Neural cell (in vitro differentiated cells): ENCODE data around the gene SCUBE1. TPM values are rescaled to one million over a fixed set of nuclear protein-coding genes. Genes with fewer than 3 reads are reported as not detected.

ENCODE experiments used
- H2AFZ ChIP-seq: fragments of 200-600, 300-800 bp; sonication (generic), shearing (Covaris generic); 2 replicates; pipeline ENCODE4 v1.6.0; 2014; ENCODE audit warnings: low read depth, mild to moderate bottlenecking, antibody characterized with exemption, low read length, moderate library complexity
- H3F3A ChIP-seq: fragments of 200-600 bp; shearing (Covaris generic); 2 replicates; pipeline ENCODE4 v1.6.1; 2016; ENCODE audit warnings: mild to moderate bottlenecking, moderate library complexity, mixed read lengths, antibody characterized with exemption, low read length; ENCODE audit not compliant: insufficient read depth, poor library complexity, severe bottlenecking
- H3K27ac ChIP-seq: fragments of 200-600, 300-800 bp; sonication (generic), shearing (Covaris generic); 2 replicates; pipeline ENCODE4 v1.5.1; 2014; ENCODE audit warnings: mild to moderate bottlenecking, low read length, moderate library complexity
- H3K27me3 ChIP-seq: fragments of 300-800, 200-600 bp; sonication (generic), shearing (Covaris generic); 2 replicates; pipeline ENCODE4 v1.6.0; 2014; ENCODE audit warnings: mild to moderate bottlenecking, low read depth, low read length, moderate library complexity; ENCODE audit not compliant: insufficient read depth
- H3K36me3 ChIP-seq: fragments of 300-800, 200-600 bp; sonication (generic), shearing (Covaris generic); 2 replicates; pipeline ENCODE4 v1.5.1; 2014; ENCODE audit warnings: mild to moderate bottlenecking, antibody characterized with exemption, low read length, moderate library complexity; ENCODE audit not compliant: insufficient read depth
- H3K4me2 ChIP-seq: fragments of 300-800, 200-600 bp; sonication (generic), shearing (Covaris generic); 2 replicates; pipeline ENCODE4 v1.6.0; 2014; ENCODE audit warnings: mild to moderate bottlenecking, low read length
- H3K4me3 ChIP-seq: fragments of 300-800, 200-600 bp; sonication (generic), shearing (Covaris generic); 2 replicates; pipeline ENCODE4 v1.5.1; 2014; ENCODE audit warnings: mild to moderate bottlenecking, low read length, moderate library complexity
- H3K79me2 ChIP-seq: fragments of 200-600 bp; shearing (Covaris generic); replicated peaks from 2 replicates; pipeline ENCODE4 v1.6.0; 2014; ENCODE audit warnings: mild to moderate bottlenecking, low read length, moderate library complexity; ENCODE audit not compliant: insufficient read depth
- H3K9ac ChIP-seq: fragments of 300-800, 200-600 bp; sonication (generic), shearing (Covaris generic); 2 replicates; pipeline ENCODE4 v1.6.1; 2016; ENCODE audit warnings: mild to moderate bottlenecking, low read length, mixed read lengths
- H3K9me2 ChIP-seq: fragments of 200-600 bp; shearing (Covaris generic); 2 replicates; pipeline ENCODE4 v1.6.1; 2016; ENCODE audit warnings: mild to moderate bottlenecking, low read length, mixed read lengths; ENCODE audit not compliant: insufficient read depth
- H3K9me3 ChIP-seq: fragments of 200-600, 300-800 bp; sonication (generic), shearing (Covaris generic); 2 replicates; pipeline ENCODE4 v1.6.1; 2016; ENCODE audit warnings: mild to moderate bottlenecking, mixed run types, low read length, moderate library complexity, mixed read lengths
- H4K20me1 ChIP-seq: fragments of 200-600 bp; shearing (Covaris generic); 2 replicates; pipeline ENCODE4 v1.6.1; 2016; ENCODE audit warnings: mild to moderate bottlenecking, mixed run types; ENCODE audit not compliant: insufficient read depth
- EP300 ChIP-seq: fragments of 450-650 bp; conservative IDR thresholded peaks from 2 replicates; pipeline ENCODE4 v1.6.1; 2014; ENCODE audit warnings: antibody characterized with exemption, mild to moderate bottlenecking, moderate library complexity; ENCODE audit not compliant: poor library complexity, severe bottlenecking
- EZH2 ChIP-seq: fragments of 200-600, 300-800 bp; shearing (Covaris generic), sonication (generic); IDR thresholded peaks from 2 replicates; pipeline ENCODE4 v1.6.1; 2014; ENCODE audit warnings: antibody characterized with exemption, low read length, borderline replicate concordance, mild to moderate bottlenecking; ENCODE audit not compliant: insufficient read depth, poor library complexity, severe bottlenecking
- MXI1 ChIP-seq: fragments of 450-650 bp; conservative IDR thresholded peaks from 2 replicates; pipeline ENCODE4 v1.6.1; 2014; ENCODE audit warnings: antibody characterized with exemption, mild to moderate bottlenecking; ENCODE audit not compliant: poor library complexity, severe bottlenecking
- POLR2AphosphoS5 ChIP-seq: IDR thresholded peaks from 2 replicates; pipeline ENCODE4 v1.6.1; 2012
- RAD21 ChIP-seq: fragments of 450-650 bp; conservative IDR thresholded peaks from 2 replicates; pipeline ENCODE4 v1.6.1; 2014; ENCODE audit warnings: antibody characterized with exemption, mild to moderate bottlenecking, moderate library complexity
- SMC3 ChIP-seq: fragments of 450-650 bp; conservative IDR thresholded peaks from 2 replicates; pipeline ENCODE4 v1.6.1; 2014; ENCODE audit warnings: antibody characterized with exemption, mild to moderate bottlenecking, moderate library complexity; ENCODE audit not compliant: poor library complexity
- TAF1 ChIP-seq: IDR thresholded peaks from 2 replicates; pipeline ENCODE4 v1.6.1; 2012; ENCODE audit warnings: low read depth
- polyA plus RNA-seq: library from polyadenylated mRNA; depleted of rRNA; stranded (reverse); fragments of >200 nt; gene quantifications from 2 replicates; pipeline ENCODE4 v1.2.3, GENCODE V29; 2014
- TF ChIP-seq, protein P1 (sequence below): IDR thresholded peaks from 2 replicates; pipeline ENCODE4 v1.6.1; 2012; ENCODE audit warnings: borderline replicate concordance
- TF ChIP-seq, protein P2 (sequence below): fragments of 450-650 bp; IDR thresholded peaks from 2 replicates; pipeline ENCODE4 v1.5.1; 2014; ENCODE audit warnings: antibody characterized with exemption, mild to moderate bottlenecking, moderate library complexity; ENCODE audit not compliant: poor library complexity, severe bottlenecking

Gene SCUBE1
- polyA plus RNA-seq, 1 donor from 2014 or later = 8.4 TPM

DNA sequence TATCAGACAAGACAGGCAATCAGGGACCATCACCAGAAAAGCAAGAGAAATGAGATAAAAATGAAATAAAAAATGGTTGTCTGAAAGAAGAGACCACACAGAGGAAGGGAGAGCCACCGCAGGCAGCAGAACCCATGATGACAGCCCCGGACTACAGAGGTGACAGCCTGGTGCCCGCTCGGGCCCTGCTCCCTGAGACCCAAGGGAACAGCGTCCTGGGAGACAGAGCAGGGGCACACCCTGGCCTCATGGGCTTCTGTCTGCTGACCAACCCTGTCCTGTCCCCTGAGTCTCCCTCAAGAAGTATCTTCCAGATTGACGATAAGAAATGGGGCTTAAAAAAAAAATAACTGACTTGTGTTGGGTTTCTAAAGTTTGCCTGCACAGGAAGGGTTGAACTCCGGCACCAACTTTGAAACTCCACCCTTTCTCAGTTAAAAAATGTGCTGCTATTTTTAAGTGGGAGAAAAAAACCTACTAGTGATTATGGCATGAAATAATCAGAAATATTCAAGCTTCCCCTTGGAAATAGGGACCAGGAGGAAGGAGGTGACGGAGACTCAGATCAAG lies 86.1 kb downstream of the SCUBE1 start:
- Histone ChIP-seq H3K27ac (no peak overlapping the region), H3K9ac (no peak overlapping the region), H4K20me1 (no peaks in the 10 kb centered on the region), H3K36me3 (no peaks in the 10 kb centered on the region), H3K27me3 (no peaks in the 10 kb centered on the region), H3K79me2 (no peaks in the 10 kb centered on the region), H3F3A (no peaks in the 10 kb centered on the region), H3K4me2 (no peak overlapping the region), H2AFZ (no peak overlapping the region), H3K9me3 (no peaks in the 10 kb centered on the region), H3K4me3 (no peak overlapping the region), H3K9me2 (no peaks in the 10 kb centered on the region)
- TF ChIP-seq EZH2 = no peak
- no peak for TF ChIP-seq MXI1
- TF ChIP-seq, protein P1, sequence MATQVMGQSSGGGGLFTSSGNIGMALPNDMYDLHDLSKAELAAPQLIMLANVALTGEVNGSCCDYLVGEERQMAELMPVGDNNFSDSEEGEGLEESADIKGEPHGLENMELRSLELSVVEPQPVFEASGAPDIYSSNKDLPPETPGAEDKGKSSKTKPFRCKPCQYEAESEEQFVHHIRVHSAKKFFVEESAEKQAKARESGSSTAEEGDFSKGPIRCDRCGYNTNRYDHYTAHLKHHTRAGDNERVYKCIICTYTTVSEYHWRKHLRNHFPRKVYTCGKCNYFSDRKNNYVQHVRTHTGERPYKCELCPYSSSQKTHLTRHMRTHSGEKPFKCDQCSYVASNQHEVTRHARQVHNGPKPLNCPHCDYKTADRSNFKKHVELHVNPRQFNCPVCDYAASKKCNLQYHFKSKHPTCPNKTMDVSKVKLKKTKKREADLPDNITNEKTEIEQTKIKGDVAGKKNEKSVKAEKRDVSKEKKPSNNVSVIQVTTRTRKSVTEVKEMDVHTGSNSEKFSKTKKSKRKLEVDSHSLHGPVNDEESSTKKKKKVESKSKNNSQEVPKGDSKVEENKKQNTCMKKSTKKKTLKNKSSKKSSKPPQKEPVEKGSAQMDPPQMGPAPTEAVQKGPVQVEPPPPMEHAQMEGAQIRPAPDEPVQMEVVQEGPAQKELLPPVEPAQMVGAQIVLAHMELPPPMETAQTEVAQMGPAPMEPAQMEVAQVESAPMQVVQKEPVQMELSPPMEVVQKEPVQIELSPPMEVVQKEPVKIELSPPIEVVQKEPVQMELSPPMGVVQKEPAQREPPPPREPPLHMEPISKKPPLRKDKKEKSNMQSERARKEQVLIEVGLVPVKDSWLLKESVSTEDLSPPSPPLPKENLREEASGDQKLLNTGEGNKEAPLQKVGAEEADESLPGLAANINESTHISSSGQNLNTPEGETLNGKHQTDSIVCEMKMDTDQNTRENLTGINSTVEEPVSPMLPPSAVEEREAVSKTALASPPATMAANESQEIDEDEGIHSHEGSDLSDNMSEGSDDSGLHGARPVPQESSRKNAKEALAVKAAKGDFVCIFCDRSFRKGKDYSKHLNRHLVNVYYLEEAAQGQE = no peak
- no peak for TF ChIP-seq TAF1
- no peak for TF ChIP-seq SMC3
- TF ChIP-seq RAD21 = no peak
- TF ChIP-seq, protein P2, sequence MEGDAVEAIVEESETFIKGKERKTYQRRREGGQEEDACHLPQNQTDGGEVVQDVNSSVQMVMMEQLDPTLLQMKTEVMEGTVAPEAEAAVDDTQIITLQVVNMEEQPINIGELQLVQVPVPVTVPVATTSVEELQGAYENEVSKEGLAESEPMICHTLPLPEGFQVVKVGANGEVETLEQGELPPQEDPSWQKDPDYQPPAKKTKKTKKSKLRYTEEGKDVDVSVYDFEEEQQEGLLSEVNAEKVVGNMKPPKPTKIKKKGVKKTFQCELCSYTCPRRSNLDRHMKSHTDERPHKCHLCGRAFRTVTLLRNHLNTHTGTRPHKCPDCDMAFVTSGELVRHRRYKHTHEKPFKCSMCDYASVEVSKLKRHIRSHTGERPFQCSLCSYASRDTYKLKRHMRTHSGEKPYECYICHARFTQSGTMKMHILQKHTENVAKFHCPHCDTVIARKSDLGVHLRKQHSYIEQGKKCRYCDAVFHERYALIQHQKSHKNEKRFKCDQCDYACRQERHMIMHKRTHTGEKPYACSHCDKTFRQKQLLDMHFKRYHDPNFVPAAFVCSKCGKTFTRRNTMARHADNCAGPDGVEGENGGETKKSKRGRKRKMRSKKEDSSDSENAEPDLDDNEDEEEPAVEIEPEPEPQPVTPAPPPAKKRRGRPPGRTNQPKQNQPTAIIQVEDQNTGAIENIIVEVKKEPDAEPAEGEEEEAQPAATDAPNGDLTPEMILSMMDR = no peak
- no peak for TF ChIP-seq EP300
- TF ChIP-seq POLR2AphosphoS5 = no peak

DNA sequence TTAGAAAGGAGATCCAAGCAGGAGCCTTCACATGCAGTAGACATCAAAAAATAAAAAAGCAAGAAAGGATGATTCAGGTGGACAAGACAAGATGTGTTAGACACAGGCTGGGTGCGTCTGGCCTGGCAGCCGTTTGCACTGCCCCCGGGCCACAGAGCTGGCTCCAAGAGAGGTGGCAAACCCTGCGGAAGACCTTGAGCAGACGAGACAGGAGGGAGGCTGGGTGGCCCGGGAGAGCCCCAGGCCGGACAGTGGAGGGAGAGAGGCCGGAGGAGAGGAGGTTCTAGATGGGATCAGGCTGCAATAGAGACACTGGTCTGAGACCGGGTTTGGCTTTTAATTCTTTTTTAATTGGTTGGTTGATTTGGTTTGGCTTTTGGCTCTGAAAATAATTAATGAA lies 86.6 kb downstream of the SCUBE1 start:
- Histone ChIP-seq H3K4me3 (no peak overlapping the region), H2AFZ (no peak overlapping the region), H3K9ac (no peak overlapping the region), H3K36me3 (no peaks in the 10 kb centered on the region), H3K4me2 (no peak overlapping the region), H3K27me3 (no peaks in the 10 kb centered on the region), H3K9me3 (no peaks in the 10 kb centered on the region), H3K9me2 (no peaks in the 10 kb centered on the region), H4K20me1 (no peaks in the 10 kb centered on the region), H3K27ac (no peak overlapping the region), H3K79me2 (no peaks in the 10 kb centered on the region), H3F3A (no peaks in the 10 kb centered on the region)
- no peak for TF ChIP-seq RAD21
- TF ChIP-seq TAF1 = no peak
- no peak for TF ChIP-seq EZH2
- no peak for TF ChIP-seq SMC3
- TF ChIP-seq, protein P1 = no peak
- TF ChIP-seq, protein P2 = no peak
- TF ChIP-seq MXI1 = no peak
